ENCODE data around the gene TNIK.

TNIK gene

GRCh38 chr3:171335559-171335958 is 124.6 kb downstream of the TNIK start:
- DNase-seq, result no peak

- no peak for DNase-seq
Measured at GRCh38 chr3:171334465-171334811, 125.8 kb downstream of the TNIK start.

GRCh38 chr3:171333784-171334464 is 126.3 kb downstream of the TNIK start:
- no peak for DNase-seq

- no peak for DNase-seq
Measured at GRCh38 chr3:171330938-171331337, 129.3 kb downstream of the TNIK start.

- no peak for DNase-seq
Measured at GRCh38 chr3:171329746-171330145, 130.5 kb downstream of the TNIK start.

GRCh38 chr3:171328419-171329082 is 131.7 kb downstream of the TNIK start:
- DNase-seq, result peak; percentile 36 to 64 (median 57)

GRCh38 chr3:171327441-171328174 is 132.6 kb downstream of the TNIK start:
- no peak for DNase-seq

- DNase-seq, result no peak
Measured at GRCh38 chr3:171326717-171327440, 133.3 kb downstream of the TNIK start.

GRCh38 chr3:171323938-171324536 is 136.2 kb downstream of the TNIK start:
- DNase-seq, result peak in 2 of 3 donors; percentile 18 to 34

- DNase-seq, result peak; percentile 21 to 70 (median 63)
Measured at GRCh38 chr3:171321559-171322360, 138.4 kb downstream of the TNIK start.

- peak; percentile 45 to 54 (median 48) for DNase-seq
Measured at GRCh38 chr3:171320750-171321558, 139.3 kb downstream of the TNIK start.

GRCh38 chr3:171317171-171317570 is 143.0 kb downstream of the TNIK start:
- no peak for DNase-seq

GRCh38 chr3:171315919-171316318 is 144.3 kb downstream of the TNIK start:
- no peak for DNase-seq

GRCh38 chr3:171315101-171315500 is 145.1 kb downstream of the TNIK start:
- no peak for DNase-seq

GRCh38 chr3:171314341-171314740 is 145.9 kb downstream of the TNIK start:
- no peak for DNase-seq

GRCh38 chr3:171313702-171314101 is 146.5 kb downstream of the TNIK start:
- DNase-seq, result no peak

- DNase-seq, result no peak
Measured at GRCh38 chr3:171312741-171313140, 147.5 kb downstream of the TNIK start.

GRCh38 chr3:171311784-171312183 is 148.4 kb downstream of the TNIK start:
- no peak for DNase-seq

- peak in 2 of 3 donors; percentile 13 to 21 for DNase-seq
Measured at GRCh38 chr3:171309906-171310359, 150.3 kb downstream of the TNIK start.

- no peak for DNase-seq
Measured at GRCh38 chr3:171307988-171308387, 152.2 kb downstream of the TNIK start.

GRCh38 chr3:171307046-171307585 is 153.1 kb downstream of the TNIK start:
- no peak for DNase-seq

Measured in suppressor macrophage treated with lipopolysaccharide for 1 hour (primary cell).